Skeletal muscle tissue (tissue), 2 donors: ENCODE measurements around the gene KLHL21. TPM values are rescaled to one million over a fixed set of nuclear protein-coding genes. Genes with fewer than 3 reads are reported as not detected.

ENCODE experiments used
- small RNA-seq: library from RNA; depleted of rRNA; stranded (forward); fragments of <200 nt; gene quantifications from one replicate; pipeline ENCODE3, GENCODE V24; 2014
- total RNA-seq: library from RNA; depleted of rRNA; stranded (reverse); fragments of >200 nt; gene quantifications from one replicate; pipeline ENCODE4 v1.2.3, GENCODE V29; 2014

Gene KLHL21
- total RNA-seq, 1 donor from 2014 or later, result 27.1 TPM

Small RNA genes within 50 kb of the gene (small RNA-seq; reads per million reads assigned to genes)
- not detected for gene RNU6-731P

Other genes with a start within 250 kb of the KLHL21 start
- gene ACOT7, start 209.1 kb downstream of the KLHL21 start, total RNA-seq, result 3.7 TPM
- not detected for gene HES2, start 182.9 kb downstream of the KLHL21 start, total RNA-seq
- 0.52 TPM for gene ESPN, start 178.1 kb downstream of the KLHL21 start, total RNA-seq
- gene TNFRSF25, start 136.7 kb downstream of the KLHL21 start, total RNA-seq, result 3.7 TPM
- 8.4 TPM for gene PLEKHG5, start 111.2 kb downstream of the KLHL21 start, total RNA-seq
- gene NOL9, start 48.4 kb downstream of the KLHL21 start, total RNA-seq, result 24.0 TPM
- 5.7 TPM for gene TAS1R1, start 47.6 kb downstream of the KLHL21 start, total RNA-seq
- gene ZBTB48, start 22.9 kb downstream of the KLHL21 start, total RNA-seq, result 10.4 TPM
- gene PHF13, start 10.9 kb upstream of the KLHL21 start, total RNA-seq, result 17.7 TPM
- gene THAP3, start 22.0 kb upstream of the KLHL21 start, total RNA-seq, result 25.6 TPM
- 26.6 TPM for gene DNAJC11, start 98.9 kb upstream of the KLHL21 start, total RNA-seq
- 38.1 TPM for gene CAMTA1, start 182.6 kb upstream of the KLHL21 start, total RNA-seq